HepG2 (cell line): ENCODE results near the gene PRR14. TPM values are rescaled to one million over a fixed set of nuclear protein-coding genes. Genes with fewer than 3 reads are reported as not detected.
A peak's percentile ranks its signal among the peaks of the same experiment; 100 is the strongest.

Source experiments
- ELF3 ChIP-seq: IDR thresholded peaks from 2 replicates; pipeline ENCODE4 v1.6.1; 2016; ENCODE audit warnings: missing genetic modification reagents, missing compliant biosample characterization
- ETV6 ChIP-seq: sonication (generic); formaldehyde crosslinking; conservative IDR thresholded peaks from 2 replicates; pipeline ENCODE4 v1.4.0; 2020; ENCODE audit warnings: missing genetic modification reagents
- HNRNPL ChIP-seq: fragments of 200-400 bp; formaldehyde crosslinking; IDR thresholded peaks from 2 replicates; pipeline ENCODE4 v1.6.1; 2017; ENCODE audit warnings: mild to moderate bottlenecking, low read depth, low read length
- KLF12 ChIP-seq: sonication (generic); formaldehyde crosslinking; IDR thresholded peaks from 2 replicates; pipeline ENCODE4 v1.4.0; 2020; ENCODE audit warnings: missing genetic modification reagents, borderline replicate concordance
- MATR3 ChIP-seq: sonication (generic); formaldehyde crosslinking; IDR thresholded peaks from 2 replicates; pipeline ENCODE4 v1.4.0; 2020; ENCODE audit warnings: missing genetic modification reagents
- NR3C1 ChIP-seq: sonication (generic); formaldehyde crosslinking; IDR thresholded peaks from 2 replicates; pipeline ENCODE4 v1.4.0; 2020; ENCODE audit warnings: missing genetic modification reagents
- POLR2AphosphoS2 ChIP-seq: IDR thresholded peaks from 2 replicates; pipeline ENCODE4 v1.6.1; 2011; ENCODE audit warnings: low read depth, low read length, improper control_type of control experiment
- RFXANK ChIP-seq: IDR thresholded peaks from 2 replicates; pipeline ENCODE4 v1.6.1; 2016
- SMARCC2 ChIP-seq: fragments of 450-650 bp; IDR thresholded peaks from 2 replicates; pipeline ENCODE4 v1.6.1; 2017; ENCODE audit warnings: antibody characterized with exemption, mild to moderate bottlenecking
- SP140L ChIP-seq: sonication (generic); formaldehyde crosslinking; IDR thresholded peaks from 2 replicates; pipeline ENCODE4 v1.4.0; 2020; ENCODE audit warnings: missing genetic modification reagents, borderline replicate concordance
- SRY ChIP-seq: sonication (generic); formaldehyde crosslinking; IDR thresholded peaks from 2 replicates; pipeline ENCODE4 v1.8.0; 2022; ENCODE audit warnings: mild to moderate bottlenecking, missing genetic modification reagents
- TCF12 ChIP-seq, 2 experiments: fragments of 450-650 bp in 1 of 2; sonication (generic) in 1 of 2; formaldehyde crosslinking in 1 of 2; IDR thresholded peaks; 2 replicates each; pipeline versions ENCODE4 v1.6.1 to v1.8.0; 2017 to 2022; ENCODE audit warnings: antibody characterized with exemption in 1 of 2, mild to moderate bottlenecking in 1 of 2, missing genetic modification reagents in 1 of 2, moderate library complexity in 1 of 2
- U2AF1 ChIP-seq: fragments of 200-400 bp; formaldehyde crosslinking; optimal IDR thresholded peaks from 2 replicates; pipeline ENCODE3; 2017; ENCODE audit warnings: mild to moderate bottlenecking, low read depth, low read length
- ZFP82 ChIP-seq: sonication (generic); formaldehyde crosslinking; IDR thresholded peaks from 2 replicates; pipeline ENCODE4 v1.5.1; 2020; ENCODE audit warnings: mild to moderate bottlenecking, missing genetic modification reagents, borderline replicate concordance
- ZNF331 ChIP-seq: sonication (generic); formaldehyde crosslinking; IDR thresholded peaks from 2 replicates; pipeline ENCODE4 v1.4.0; 2020; ENCODE audit warnings: missing genetic modification reagents
- ZNF614 ChIP-seq: IDR thresholded peaks from 2 replicates; pipeline ENCODE4 v1.6.1; 2018; ENCODE audit warnings: missing biosample characterization, missing genetic modification reagents, inconsistent platforms, borderline replicate concordance
- ZNF713 ChIP-seq: sonication (generic); formaldehyde crosslinking; IDR thresholded peaks from 2 replicates; pipeline ENCODE4 v1.4.0; 2020; ENCODE audit warnings: mild to moderate bottlenecking, missing genetic modification reagents
- ZNF776 ChIP-seq: sonication (generic); formaldehyde crosslinking; IDR thresholded peaks from 2 replicates; pipeline ENCODE4 v1.4.0; 2020; ENCODE audit warnings: mild to moderate bottlenecking, missing genetic modification reagents
- ZNF83 ChIP-seq: sonication (generic); formaldehyde crosslinking; IDR thresholded peaks from 2 replicates; pipeline ENCODE4 v1.4.0; 2020; ENCODE audit warnings: missing genetic modification reagents, mild to moderate bottlenecking, borderline replicate concordance
- ZSCAN9 ChIP-seq: IDR thresholded peaks from 2 replicates; pipeline ENCODE4 v1.6.1; 2016; ENCODE audit warnings: borderline replicate concordance
- polyA plus RNA-seq, 8 experiments: library from polyadenylated mRNA; depleted of rRNA in 3 of 8; stranded (reverse) in 7 of 8; unstranded in 1 of 8; fragments of >200 nt; fragmentation: Illumina TruSeq in 4 of 8; extraction: Trizol in 4 of 8; gene quantifications; 2 replicates each; pipeline versions ENCODE4 v1.2.1 to v1.2.3, GENCODE V29; 2011 to 2016; ENCODE audit warnings: low read depth in 4 of 8, missing spikeins in 1 of 8, mixed read lengths in 1 of 8; ENCODE audit not compliant: insufficient read depth in 1 of 8
- total RNA-seq, 5 experiments: library from RNA; depleted of rRNA; stranded (reverse); fragments of >200 nt; fragmentation: Illumina TruSeq; extraction: Trizol; gene quantifications; 2 replicates each; pipeline ENCODE4 v1.2.3, GENCODE V29; 2016; ENCODE audit warnings: low read depth in 1 of 5
- TF ChIP-seq, protein P1 (sequence below): sonication (generic); formaldehyde crosslinking; IDR thresholded peaks from 2 replicates; pipeline ENCODE4 v1.4.0; 2020; ENCODE audit warnings: missing genetic modification reagents
- TF ChIP-seq, protein P2 (sequence below): sonication (generic); formaldehyde crosslinking; IDR thresholded peaks from 2 replicates; pipeline ENCODE4 v1.4.0; 2020; ENCODE audit warnings: missing genetic modification reagents, borderline replicate concordance
- TF ChIP-seq, protein P3 (sequence below): sonication (generic); formaldehyde crosslinking; IDR thresholded peaks from 2 replicates; pipeline ENCODE4 v1.5.0; 2020; ENCODE audit warnings: mild to moderate bottlenecking, missing genetic modification reagents, moderate library complexity
- TF ChIP-seq, protein P4 (sequence below): sonication (generic); formaldehyde crosslinking; conservative IDR thresholded peaks from 2 replicates; pipeline ENCODE4 v1.8.0; 2022; ENCODE audit warnings: low read depth, missing genetic modification reagents

PRR14 gene
- total and polyA plus RNA-seq, 2 of the 13 experiments (the other 11 are each of a cell fraction or from before 2014, with no cell fraction given), result 8.4 to 11.0 TPM

DNA sequence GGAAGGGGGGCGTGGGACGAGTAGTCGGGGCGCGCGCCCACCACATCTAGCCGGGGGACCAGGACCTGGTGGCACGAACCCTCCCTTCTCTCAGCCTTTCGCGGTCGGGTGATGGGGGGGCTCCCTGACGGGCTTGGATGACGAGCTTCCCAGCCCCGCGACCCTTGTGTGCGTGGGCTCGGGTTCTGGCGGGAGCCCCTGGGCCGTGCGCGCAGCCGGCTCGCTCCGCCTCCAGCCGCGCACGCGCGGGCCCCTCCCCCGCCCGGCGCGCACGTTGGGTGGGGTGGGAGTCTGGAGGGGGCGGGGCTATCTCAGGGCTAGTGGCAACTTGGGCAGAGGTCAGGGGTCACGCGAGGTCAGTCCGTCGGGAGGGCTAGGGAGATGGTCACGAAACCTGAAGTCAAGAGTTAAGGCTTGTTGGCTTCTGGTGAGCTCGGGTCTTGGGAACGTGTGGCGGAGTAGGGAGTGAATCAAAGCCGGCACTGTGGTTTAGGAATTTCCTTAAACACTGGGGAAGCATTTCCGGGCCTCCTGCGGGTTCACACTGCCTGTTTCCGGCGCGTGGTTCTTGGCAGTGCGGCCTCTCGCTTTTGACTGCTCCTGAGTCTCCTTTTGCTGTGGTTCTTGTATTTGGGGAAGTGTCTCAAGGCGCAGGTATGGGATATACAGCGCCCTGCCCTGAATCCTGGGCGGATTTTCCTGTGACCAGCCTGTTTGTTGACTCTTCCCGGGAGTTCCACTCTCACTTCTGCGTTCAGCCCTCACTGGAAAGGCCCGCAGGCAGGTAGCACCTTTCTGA, 48.3 kb downstream of the PRR14 start, which contains the start of gene SRCAP (continued):
- no peak for TF ChIP-seq ZNF331 (CRISPR knock-in tag)
- TF ChIP-seq ETV6, result 0 out of 2 replicates have a peak, but pooled peaks have one; percentile 3
- no peak for TF ChIP-seq ZNF713 (CRISPR knock-in tag)
- 0 out of 2 replicates have a peak, but pooled peaks have one; percentile 63 for TF ChIP-seq ZFP82
- TF ChIP-seq TCF12 (IDR thresholded peaks at IDR 0.05), result no peak
- peak; percentile 32; the same call in 1 of the 2 replicates for TF ChIP-seq TCF12 (CRISPR knock-in tag; IDR thresholded peaks at IDR 0.05)
- TF ChIP-seq, protein P1, sequence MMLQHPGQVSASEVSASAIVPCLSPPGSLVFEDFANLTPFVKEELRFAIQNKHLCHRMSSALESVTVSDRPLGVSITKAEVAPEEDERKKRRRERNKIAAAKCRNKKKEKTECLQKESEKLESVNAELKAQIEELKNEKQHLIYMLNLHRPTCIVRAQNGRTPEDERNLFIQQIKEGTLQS (CRISPR knock-in tag), result 0 out of 2 replicates have a peak, but pooled peaks have one; percentile 31
- TF ChIP-seq ZSCAN9 (CRISPR knock-in tag), result 0 out of 2 replicates have a peak, but pooled peaks have one; percentile 11
- TF ChIP-seq ZNF83 (CRISPR knock-in tag), result peak; percentile 85
- no peak for TF ChIP-seq U2AF1
- peak; percentile 24; the same call in 1 of the 2 replicates for TF ChIP-seq ELF3 (CRISPR knock-in tag)
- TF ChIP-seq ZNF614 (CRISPR knock-in tag), result peak; percentile 61; the same call in 1 of the 2 replicates
- TF ChIP-seq, protein P2, sequence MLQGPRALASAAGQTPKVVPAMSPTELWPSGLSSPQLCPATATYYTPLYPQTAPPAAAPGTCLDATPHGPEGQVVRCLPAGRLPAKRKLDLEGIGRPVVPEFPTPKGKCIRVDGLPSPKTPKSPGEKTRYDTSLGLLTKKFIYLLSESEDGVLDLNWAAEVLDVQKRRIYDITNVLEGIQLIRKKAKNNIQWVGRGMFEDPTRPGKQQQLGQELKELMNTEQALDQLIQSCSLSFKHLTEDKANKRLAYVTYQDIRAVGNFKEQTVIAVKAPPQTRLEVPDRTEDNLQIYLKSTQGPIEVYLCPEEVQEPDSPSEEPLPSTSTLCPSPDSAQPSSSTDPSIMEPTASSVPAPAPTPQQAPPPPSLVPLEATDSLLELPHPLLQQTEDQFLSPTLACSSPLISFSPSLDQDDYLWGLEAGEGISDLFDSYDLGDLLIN (CRISPR knock-in tag), result no peak; the same call in none of the 2 replicates
- no peak for TF ChIP-seq RFXANK (CRISPR knock-in tag)
- peak; percentile 43; the same call in 1 of the 2 replicates for TF ChIP-seq ZNF776 (CRISPR knock-in tag)
- TF ChIP-seq MATR3, result no peak
- no peak; the same call in 1 of the 2 replicates for TF ChIP-seq HNRNPL
- peak; percentile 76; the same call in 1 of the 2 replicates for TF ChIP-seq POLR2AphosphoS2
- TF ChIP-seq, protein P3, sequence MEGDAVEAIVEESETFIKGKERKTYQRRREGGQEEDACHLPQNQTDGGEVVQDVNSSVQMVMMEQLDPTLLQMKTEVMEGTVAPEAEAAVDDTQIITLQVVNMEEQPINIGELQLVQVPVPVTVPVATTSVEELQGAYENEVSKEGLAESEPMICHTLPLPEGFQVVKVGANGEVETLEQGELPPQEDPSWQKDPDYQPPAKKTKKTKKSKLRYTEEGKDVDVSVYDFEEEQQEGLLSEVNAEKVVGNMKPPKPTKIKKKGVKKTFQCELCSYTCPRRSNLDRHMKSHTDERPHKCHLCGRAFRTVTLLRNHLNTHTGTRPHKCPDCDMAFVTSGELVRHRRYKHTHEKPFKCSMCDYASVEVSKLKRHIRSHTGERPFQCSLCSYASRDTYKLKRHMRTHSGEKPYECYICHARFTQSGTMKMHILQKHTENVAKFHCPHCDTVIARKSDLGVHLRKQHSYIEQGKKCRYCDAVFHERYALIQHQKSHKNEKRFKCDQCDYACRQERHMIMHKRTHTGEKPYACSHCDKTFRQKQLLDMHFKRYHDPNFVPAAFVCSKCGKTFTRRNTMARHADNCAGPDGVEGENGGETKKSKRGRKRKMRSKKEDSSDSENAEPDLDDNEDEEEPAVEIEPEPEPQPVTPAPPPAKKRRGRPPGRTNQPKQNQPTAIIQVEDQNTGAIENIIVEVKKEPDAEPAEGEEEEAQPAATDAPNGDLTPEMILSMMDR, result peak; percentile 4; the same call in 1 of the 2 replicates
- TF ChIP-seq SMARCC2, result no peak
- TF ChIP-seq, protein P4, sequence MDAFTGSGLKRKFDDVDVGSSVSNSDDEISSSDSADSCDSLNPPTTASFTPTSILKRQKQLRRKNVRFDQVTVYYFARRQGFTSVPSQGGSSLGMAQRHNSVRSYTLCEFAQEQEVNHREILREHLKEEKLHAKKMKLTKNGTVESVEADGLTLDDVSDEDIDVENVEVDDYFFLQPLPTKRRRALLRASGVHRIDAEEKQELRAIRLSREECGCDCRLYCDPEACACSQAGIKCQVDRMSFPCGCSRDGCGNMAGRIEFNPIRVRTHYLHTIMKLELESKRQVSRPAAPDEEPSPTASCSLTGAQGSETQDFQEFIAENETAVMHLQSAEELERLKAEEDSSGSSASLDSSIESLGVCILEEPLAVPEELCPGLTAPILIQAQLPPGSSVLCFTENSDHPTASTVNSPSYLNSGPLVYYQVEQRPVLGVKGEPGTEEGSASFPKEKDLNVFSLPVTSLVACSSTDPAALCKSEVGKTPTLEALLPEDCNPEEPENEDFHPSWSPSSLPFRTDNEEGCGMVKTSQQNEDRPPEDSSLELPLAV (CRISPR knock-in tag), result no peak
- TF ChIP-seq NR3C1 (CRISPR knock-in tag), result peak; percentile 91
- no peak for TF ChIP-seq SP140L (CRISPR knock-in tag)
- TF ChIP-seq SRY (CRISPR knock-in tag), result peak; percentile 57
- peak; percentile 67; the same call in 1 of the 2 replicates for TF ChIP-seq KLF12 (CRISPR knock-in tag)
